Tibial artery (tissue), 4 donors: Measurements from ENCODE around the gene SH3RF1.
A peak's percentile ranks its signal among the peaks of the same experiment; 100 is the strongest.

Experiments used
- DNase-seq, 2 donors: peaks; one replicate each; pipeline ENCODE4 v3.0.0-alpha.2; 2019
- H3K27ac ChIP-seq, 2 donors: fragments of 200-600 bp; sonication (generic) in 1 of 2; 1 replicate in 1 of 2; 2 replicates in 1 of 2; pipeline ENCODE4 v1.5.1; 2018 to 2019; ENCODE audit warnings: mild to moderate bottlenecking in 1 of 2
- H3K27me3 ChIP-seq, 2 donors: fragments of 200-600 bp; sonication (generic) in 1 of 2; one replicate each; pipeline versions ENCODE4 v1.5.1 to v1.6.0; 2016 to 2019
- H3K36me3 ChIP-seq, 3 donors: fragments of 200-600 bp; sonication (generic) in 2 of 3; one replicate each; pipeline ENCODE4 v1.5.1; 2016 to 2019; ENCODE audit warnings: mild to moderate bottlenecking in 2 of 3
- H3K4me1 ChIP-seq, 4 donors: fragments of 200-600 bp; sonication (generic) in 2 of 4; 1 replicate in 3 of 4; 2 replicates in 1 of 4; pipeline ENCODE4 v1.5.1; 2016 to 2019
- H3K4me3 ChIP-seq, 2 donors: fragments of 200-600 bp; sonication (generic) in 1 of 2; 1 replicate in 1 of 2; 2 replicates in 1 of 2; pipeline ENCODE4 v1.5.1; 2018 to 2019; ENCODE audit warnings: mild to moderate bottlenecking in 2 of 2
- H3K9me3 ChIP-seq, 3 donors: fragments of 200-600 bp; sonication (generic) in 1 of 3; one replicate each; pipeline ENCODE4 v1.5.1; 2016 to 2019
- intact Hi-C: fragments of 100-400 bp; cut with DNase I; formaldehyde crosslinking; loops from one replicate; pipeline ENCODE4 v1.15.0; 2023; ENCODE audit warnings: low total_unique reads
- TF ChIP-seq, protein P1 (sequence below), 2 experiments: fragments of 200-600 bp in 1 of 2; fragments of 450-650 bp in 1 of 2; IDR thresholded peaks; one replicate each; pipeline ENCODE4 v1.5.1; 2017 to 2019; ENCODE audit warnings: antibody characterized with exemption in 2 of 2, mild to moderate bottlenecking in 1 of 2, moderate library complexity in 1 of 2

The SH3RF1 gene

DNA sequence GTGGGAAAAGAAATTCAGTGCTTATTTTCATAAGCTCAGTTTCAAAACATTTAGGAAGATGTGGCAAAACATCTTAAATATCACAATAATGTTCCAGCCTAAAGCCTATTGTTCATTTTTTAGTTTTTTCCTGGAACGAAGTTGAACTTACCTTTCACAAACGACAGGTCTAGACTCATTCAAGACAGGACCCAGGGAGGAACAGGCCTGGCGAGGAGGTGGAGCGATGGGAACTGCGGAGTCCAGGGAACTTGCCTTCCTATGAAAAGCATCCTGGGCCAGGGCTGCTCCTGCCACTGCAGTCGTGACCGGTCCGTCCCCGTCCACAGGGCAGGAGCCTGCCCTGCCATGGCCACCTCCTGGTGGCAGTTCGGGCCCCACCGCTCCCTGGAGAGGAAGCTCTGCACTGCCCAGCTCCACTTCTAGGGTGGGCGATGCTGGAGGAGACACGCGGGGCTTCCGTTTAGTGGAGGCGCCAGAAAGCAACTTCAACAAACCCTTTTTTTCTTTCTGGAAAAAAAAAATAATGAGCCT, 164.0 kb downstream of the SH3RF1 start:
- H3K4me1 ChIP-seq, result peaks cover 0 to 24% (median 11%) of the 10 kb centered on the region in 4 donors
- DNase-seq, result no peak
- TF ChIP-seq, protein P1, sequence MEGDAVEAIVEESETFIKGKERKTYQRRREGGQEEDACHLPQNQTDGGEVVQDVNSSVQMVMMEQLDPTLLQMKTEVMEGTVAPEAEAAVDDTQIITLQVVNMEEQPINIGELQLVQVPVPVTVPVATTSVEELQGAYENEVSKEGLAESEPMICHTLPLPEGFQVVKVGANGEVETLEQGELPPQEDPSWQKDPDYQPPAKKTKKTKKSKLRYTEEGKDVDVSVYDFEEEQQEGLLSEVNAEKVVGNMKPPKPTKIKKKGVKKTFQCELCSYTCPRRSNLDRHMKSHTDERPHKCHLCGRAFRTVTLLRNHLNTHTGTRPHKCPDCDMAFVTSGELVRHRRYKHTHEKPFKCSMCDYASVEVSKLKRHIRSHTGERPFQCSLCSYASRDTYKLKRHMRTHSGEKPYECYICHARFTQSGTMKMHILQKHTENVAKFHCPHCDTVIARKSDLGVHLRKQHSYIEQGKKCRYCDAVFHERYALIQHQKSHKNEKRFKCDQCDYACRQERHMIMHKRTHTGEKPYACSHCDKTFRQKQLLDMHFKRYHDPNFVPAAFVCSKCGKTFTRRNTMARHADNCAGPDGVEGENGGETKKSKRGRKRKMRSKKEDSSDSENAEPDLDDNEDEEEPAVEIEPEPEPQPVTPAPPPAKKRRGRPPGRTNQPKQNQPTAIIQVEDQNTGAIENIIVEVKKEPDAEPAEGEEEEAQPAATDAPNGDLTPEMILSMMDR (IDR thresholded peaks at IDR 0.05), result no peak
- H3K27me3 ChIP-seq, result no peaks in the 10 kb centered on the region
- no peak overlapping the region for H3K27ac ChIP-seq
- intact Hi-C loops, result no loop called here
- peaks cover 35 to 55% (median 42%) of the 10 kb centered on the region in 3 donors for H3K36me3 ChIP-seq
- no peaks in the 10 kb centered on the region for H3K9me3 ChIP-seq
- H3K4me3 ChIP-seq, result no peak overlapping the region

DNA sequence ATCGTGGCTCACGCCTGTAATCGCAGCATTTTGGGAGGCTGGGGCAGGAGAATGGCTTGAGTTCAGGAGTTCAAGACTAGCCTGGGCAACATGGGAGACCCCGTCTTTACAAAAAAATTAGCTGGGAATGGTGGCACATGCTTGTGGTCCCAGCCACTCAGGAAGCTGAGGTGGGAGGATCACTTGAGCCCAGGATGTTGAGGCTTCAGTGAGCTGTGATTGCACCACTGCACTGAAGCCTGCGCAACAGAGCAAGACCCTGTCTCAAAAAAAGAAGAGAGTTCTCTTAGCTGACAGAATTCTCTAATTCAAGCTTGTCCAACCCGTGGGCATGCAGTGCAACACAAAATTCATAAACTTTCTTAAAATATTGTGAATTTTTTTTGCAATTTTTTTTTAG, 165.1 kb downstream of the SH3RF1 start:
- Histone ChIP-seq H3K27me3 (no peaks in the 10 kb centered on the region), H3K27ac (no peak overlapping the region), H3K4me1 (peaks cover 0 to 30% (median 16%) of the 10 kb centered on the region in 4 donors), H3K4me3 (no peak overlapping the region), H3K9me3 (no peaks in the 10 kb centered on the region), H3K36me3 (peaks cover 35 to 51% (median 39%) of the 10 kb centered on the region in 3 donors)
- DNase-seq, result no peak
- TF ChIP-seq, protein P1 (IDR thresholded peaks at IDR 0.05), result no peak
- intact Hi-C loops, result no loop called here

DNA sequence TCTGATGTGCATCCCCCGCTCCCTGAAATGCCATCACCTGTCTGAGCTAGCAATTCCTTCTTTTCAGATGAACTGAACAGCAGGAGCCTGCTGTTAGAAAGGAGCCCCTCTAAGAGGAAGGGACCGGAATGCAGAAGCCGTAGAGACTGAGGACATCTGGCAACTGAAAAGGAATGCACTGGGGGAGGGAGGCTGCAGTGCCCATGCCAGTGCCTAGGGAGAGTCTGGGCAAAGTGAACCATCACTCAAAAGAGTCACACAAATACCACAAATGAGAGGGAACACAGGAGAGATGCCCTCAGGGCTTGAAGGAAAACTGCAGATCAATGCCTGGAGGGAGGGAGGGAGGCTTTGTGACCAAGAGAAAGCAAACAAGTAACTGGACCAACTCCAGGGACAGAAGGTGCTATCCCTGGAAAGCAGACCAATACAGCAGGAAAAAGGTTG, 166.8 kb downstream of the SH3RF1 start:
- no peak for DNase-seq
- peak overlapping the region in 1 of 2 donors; percentile 14 for H3K27ac ChIP-seq

DNA sequence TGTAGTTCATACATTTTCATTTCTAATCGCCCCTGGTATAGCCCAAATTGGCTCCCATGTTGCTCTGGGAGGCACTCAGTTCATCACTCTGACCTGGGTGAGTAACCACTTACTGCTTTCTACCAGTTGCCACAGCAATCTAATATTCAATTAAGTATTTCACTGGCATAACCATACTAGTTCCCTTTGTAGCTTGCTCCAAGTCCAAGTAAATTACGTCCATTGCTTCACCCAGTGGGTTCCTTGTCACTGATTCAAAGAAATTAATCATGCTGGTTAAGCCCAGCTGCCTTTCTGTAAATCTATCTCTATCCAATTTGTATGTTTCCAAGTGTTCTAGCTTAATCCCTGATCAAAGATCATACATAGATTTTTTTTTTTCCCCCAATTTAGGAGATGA, 168.7 kb downstream of the SH3RF1 start:
- intact Hi-C loops, result no loop called here

More for the DNA sequence above, 166.8 kb downstream of the SH3RF1 start:
- H3K4me3 ChIP-seq, result no peak overlapping the region
- H3K36me3 ChIP-seq, result peaks cover 26 to 35% (median 35%) of the 10 kb centered on the region in 3 donors
- H3K4me1 ChIP-seq, result peaks cover 0 to 47% (median 29%) of the 10 kb centered on the region in 4 donors
- H3K9me3 ChIP-seq, result no peaks in the 10 kb centered on the region
- TF ChIP-seq, protein P1 (IDR thresholded peaks at IDR 0.05), result no peak
- intact Hi-C loops, result no loop called here
- H3K27me3 ChIP-seq, result no peaks in the 10 kb centered on the region

DNA sequence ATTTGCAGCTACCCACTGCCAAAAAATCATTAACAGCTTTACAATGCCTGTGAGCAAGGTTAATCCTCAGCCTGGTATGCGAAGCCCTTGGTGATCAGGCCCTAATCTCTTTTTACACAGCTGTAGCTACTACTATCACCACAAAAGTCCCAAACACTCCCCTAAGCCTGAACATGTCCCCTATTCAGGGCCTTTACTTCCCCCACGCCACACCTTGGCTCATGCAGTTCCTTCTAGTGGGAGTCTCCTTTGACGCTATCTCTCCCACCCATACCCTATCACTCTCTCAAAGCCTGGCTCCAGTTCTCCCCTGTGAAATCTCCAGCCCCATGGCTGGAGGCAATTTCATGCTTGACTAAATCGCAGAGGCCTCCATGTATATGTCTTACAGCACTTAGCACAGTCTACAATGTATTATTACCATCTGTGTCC, 170.1 kb downstream of the SH3RF1 start:
- Histone ChIP-seq H3K36me3 (peaks cover 7 to 11% (median 7%) of the 10 kb centered on the region in 3 donors), H3K4me1 (peaks cover 0 to 58% (median 34%) of the 10 kb centered on the region in 4 donors), H3K9me3 (no peaks in the 10 kb centered on the region), H3K4me3 (no peak overlapping the region), H3K27me3 (no peaks in the 10 kb centered on the region), H3K27ac (peak overlapping the region; percentile 19 to 60)
- intact Hi-C loops, result no loop called here
- TF ChIP-seq, protein P1 (IDR thresholded peaks at IDR 0.05), result no peak
- DNase-seq, result no peak

More for the DNA sequence above, 168.7 kb downstream of the SH3RF1 start:
- H3K4me1 ChIP-seq, result peaks cover 0 to 58% (median 34%) of the 10 kb centered on the region in 4 donors
- no peak overlapping the region for H3K4me3 ChIP-seq
- TF ChIP-seq, protein P1 (IDR thresholded peaks at IDR 0.05), result no peak
- H3K27me3 ChIP-seq, result no peaks in the 10 kb centered on the region
- no peak for DNase-seq
- H3K27ac ChIP-seq, result peak overlapping the region; percentile 33 to 38
- peaks cover 17 to 24% (median 20%) of the 10 kb centered on the region in 3 donors for H3K36me3 ChIP-seq
- no peaks in the 10 kb centered on the region for H3K9me3 ChIP-seq
